Measurements from ENCODE around the gene CELSR1.

DNA sequence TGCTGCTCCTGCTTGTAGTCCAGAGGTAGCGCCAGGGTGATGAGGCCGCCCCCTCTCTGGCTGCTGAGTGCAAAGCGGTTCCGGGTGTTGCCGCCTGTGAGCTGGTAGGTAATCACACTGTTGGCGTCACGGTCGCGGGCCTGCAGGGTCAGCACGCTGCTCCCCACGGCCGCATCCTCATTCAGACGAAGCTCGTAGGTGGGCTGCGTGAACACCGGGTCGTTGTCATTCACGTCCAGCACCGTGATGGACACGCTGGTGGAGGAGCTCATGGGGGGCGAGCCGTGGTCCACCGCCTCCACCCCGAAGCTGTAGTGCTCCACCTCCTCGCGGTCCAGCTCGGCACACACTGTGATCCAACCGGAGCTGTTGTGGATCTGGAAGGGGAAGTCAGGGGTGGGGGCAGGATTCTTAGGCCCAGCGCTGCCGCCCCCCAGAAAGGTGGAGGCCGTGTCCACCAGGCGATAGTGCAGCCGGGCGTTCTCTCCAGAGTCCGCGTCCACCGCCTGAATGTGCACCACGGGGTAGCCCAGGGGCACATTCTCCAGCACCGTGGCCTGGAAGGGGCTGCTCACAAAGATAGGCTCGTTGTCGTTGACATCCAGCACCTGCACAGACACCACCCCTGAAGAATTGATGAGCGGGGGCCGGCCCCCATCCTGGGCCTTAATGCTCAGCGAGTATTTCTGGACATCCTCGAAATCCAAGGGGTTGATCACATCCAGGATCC is 2.4 kb downstream of the CELSR1 start:
- TF ChIP-seq, protein P1, sequence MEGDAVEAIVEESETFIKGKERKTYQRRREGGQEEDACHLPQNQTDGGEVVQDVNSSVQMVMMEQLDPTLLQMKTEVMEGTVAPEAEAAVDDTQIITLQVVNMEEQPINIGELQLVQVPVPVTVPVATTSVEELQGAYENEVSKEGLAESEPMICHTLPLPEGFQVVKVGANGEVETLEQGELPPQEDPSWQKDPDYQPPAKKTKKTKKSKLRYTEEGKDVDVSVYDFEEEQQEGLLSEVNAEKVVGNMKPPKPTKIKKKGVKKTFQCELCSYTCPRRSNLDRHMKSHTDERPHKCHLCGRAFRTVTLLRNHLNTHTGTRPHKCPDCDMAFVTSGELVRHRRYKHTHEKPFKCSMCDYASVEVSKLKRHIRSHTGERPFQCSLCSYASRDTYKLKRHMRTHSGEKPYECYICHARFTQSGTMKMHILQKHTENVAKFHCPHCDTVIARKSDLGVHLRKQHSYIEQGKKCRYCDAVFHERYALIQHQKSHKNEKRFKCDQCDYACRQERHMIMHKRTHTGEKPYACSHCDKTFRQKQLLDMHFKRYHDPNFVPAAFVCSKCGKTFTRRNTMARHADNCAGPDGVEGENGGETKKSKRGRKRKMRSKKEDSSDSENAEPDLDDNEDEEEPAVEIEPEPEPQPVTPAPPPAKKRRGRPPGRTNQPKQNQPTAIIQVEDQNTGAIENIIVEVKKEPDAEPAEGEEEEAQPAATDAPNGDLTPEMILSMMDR (IDR thresholded peaks at IDR 0.05; ENCODE audit: insufficient read depth, low read depth, low read length) = no peak
- no peak for TF ChIP-seq EZH2 (IDR thresholded peaks at IDR 0.05; ENCODE audit: insufficient read depth, low read length)
